IPS DF 6.9 (cell line): Measurements from ENCODE around the gene MAB21L3.
A peak's percentile ranks its signal among the peaks of the same experiment; 100 is the strongest.
"Not testable (repeated sequence)": the region's sequence is repeated elsewhere in the genome, so short reads cannot be mapped to it uniquely, and the experiment has no call there.

ENCODE experiments used
- DNase-seq: peaks from one replicate; pipeline ENCODE4 v3.0.0-alpha.2; 2013; ENCODE audit warnings: low read depth, low spot score
- H3K27ac ChIP-seq: one replicate; pipeline ENCODE4 v1.5.1; 2013; ENCODE audit warnings: low read length, control low read depth
- H3K27me3 ChIP-seq: 2 replicates; pipeline ENCODE4 v1.6.1; 2013; ENCODE audit warnings: mild to moderate bottlenecking, low read length; ENCODE audit not compliant: control insufficient read depth, insufficient read depth
- H3K36me3 ChIP-seq: 2 replicates; pipeline ENCODE4 v1.6.1; 2013; ENCODE audit warnings: low read length; ENCODE audit not compliant: control insufficient read depth, insufficient read depth
- H3K4me1 ChIP-seq: 2 replicates; pipeline ENCODE4 v1.6.1; 2013; ENCODE audit warnings: low read length; ENCODE audit not compliant: control insufficient read depth, insufficient read depth
- H3K4me3 ChIP-seq: 2 replicates; pipeline ENCODE4 v1.5.1; 2013; ENCODE audit warnings: mild to moderate bottlenecking, low read length
- H3K9me3 ChIP-seq: 2 replicates; pipeline ENCODE4 v1.6.1; 2013; ENCODE audit warnings: low read length, inconsistent platforms; ENCODE audit not compliant: control insufficient read depth, insufficient read depth
- WGBS: extraction: QIAGEN DNeasy Blood & Tissue Kit; methylation state at CpG from one replicate; pipeline ENCODE4 v1.1.7; 2013; ENCODE audit warnings: mixed read lengths, missing lambda C conversion rate; ENCODE audit not compliant: insufficient read length, insufficient coverage; 5-methylcytosine and 5-hydroxymethylcytosine counted together

The MAB21L3 gene

DNA sequence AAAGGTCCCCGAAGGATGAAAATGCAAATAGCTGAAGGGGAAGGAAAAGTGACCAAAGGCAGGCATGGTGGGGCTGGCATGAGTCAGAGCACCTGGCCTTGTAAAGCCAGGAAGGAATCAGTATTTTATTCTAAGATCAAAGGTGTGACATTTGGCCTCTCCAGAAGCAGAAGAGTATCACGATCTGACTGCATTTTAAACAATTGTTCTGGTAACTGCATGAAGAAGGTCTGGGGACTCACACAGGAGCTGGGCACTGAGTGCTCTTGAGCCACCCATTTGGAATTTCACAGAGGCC is 23.2 kb downstream of the MAB21L3 start:
- H3K4me1 ChIP-seq, result no peaks in the 10 kb centered on the region
- no CpG with 5 or more reads among the region's 2 CpGs for WGBS
- no peaks in the 10 kb centered on the region for H3K36me3 ChIP-seq
- no peak for DNase-seq
- H3K27me3 ChIP-seq, result no peaks in the 10 kb centered on the region
- H3K9me3 ChIP-seq, result no peaks in the 10 kb centered on the region
- no peak overlapping the region for H3K4me3 ChIP-seq
- H3K27ac ChIP-seq, result no peak overlapping the region

DNA sequence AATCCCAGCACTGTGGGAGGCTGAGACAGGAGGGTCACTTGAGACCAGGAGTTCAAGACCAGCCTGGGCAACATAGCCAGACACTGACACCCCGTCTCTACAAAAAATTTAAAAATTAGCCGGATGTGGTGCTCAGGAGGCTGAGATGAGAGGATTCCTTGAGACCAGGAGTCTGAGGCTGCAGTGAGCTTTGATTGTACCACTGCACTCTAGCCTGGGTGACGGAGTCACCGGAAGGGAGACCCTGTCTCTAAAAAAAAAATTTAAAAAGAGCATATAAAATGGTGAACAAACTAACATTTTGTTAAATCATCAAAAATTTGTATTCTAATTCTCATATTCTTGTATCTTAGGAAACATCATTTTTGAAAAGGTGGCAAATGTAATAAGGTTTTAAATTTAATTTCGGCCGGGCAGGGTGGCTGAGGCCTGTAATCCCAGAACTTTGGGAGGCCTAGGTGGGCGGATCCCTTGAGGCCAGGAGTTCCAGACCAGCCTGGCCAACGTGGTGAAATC is 27.1 kb downstream of the MAB21L3 start:
- DNase-seq, result no peak
- no peaks in the 10 kb centered on the region for H3K27me3 ChIP-seq
- H3K9me3 ChIP-seq, result no peaks in the 10 kb centered on the region
- no peak overlapping the region for H3K4me3 ChIP-seq
- H3K27ac ChIP-seq, result no peak overlapping the region
- WGBS, result no CpG with 5 or more reads among the region's 8 CpGs
- H3K36me3 ChIP-seq, result no peaks in the 10 kb centered on the region
- no peaks in the 10 kb centered on the region for H3K4me1 ChIP-seq

DNA sequence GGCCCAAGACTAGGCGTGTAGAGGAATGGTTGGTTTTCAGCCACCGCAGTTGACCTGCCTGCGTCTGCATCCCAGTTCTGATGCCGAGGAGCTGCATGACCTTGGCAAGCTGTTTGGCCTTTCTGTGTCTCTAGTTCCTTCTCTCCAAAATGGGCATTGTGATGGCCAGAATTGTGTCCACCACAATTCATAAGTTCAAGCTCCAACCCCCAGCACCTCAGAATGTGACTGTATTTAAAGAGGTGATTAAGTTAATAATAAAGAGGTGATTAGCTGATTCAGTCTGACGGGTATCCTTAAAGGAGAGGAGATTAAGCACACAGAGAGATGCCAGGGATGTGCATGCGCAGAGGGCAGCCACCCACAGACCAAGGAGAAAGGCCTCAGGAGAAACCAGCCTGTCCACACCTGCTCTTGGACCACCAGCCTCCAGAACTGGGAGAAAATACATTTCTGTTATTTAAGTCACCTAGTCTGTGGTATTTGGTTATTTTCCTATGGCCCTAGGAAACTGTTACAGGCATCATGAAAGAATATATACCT is 28.5 kb downstream of the MAB21L3 start:
- Histone ChIP-seq H3K36me3 (no peaks in the 10 kb centered on the region), H3K27me3 (no peaks in the 10 kb centered on the region), H3K4me3 (no peak overlapping the region), H3K27ac (no peak overlapping the region), H3K4me1 (no peaks in the 10 kb centered on the region), H3K9me3 (no peaks in the 10 kb centered on the region)
- DNase-seq, result no peak
- no CpG with 5 or more reads among the region's 6 CpGs for WGBS

DNA sequence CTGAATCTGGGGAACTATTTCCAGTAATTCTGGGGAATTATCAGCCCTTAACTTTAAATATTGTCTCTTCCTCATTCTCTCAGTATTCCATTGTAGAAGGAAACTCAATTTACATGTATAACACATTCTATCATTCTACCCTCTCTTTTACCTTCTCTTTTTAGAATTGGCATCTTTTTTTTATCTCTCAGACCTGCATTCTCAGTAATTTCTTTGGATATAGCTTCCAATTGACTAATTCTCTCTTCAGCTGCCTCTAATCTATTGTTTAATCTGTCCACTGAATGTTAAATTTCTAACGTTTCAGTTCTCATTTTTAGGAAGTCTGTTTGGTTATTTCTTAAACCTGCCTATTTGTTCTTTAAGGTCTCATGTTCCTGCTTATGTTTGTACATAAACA is 33.0 kb downstream of the MAB21L3 start:
- no peak overlapping the region for H3K4me3 ChIP-seq
- no peaks in the 10 kb centered on the region for H3K36me3 ChIP-seq
- no peak for DNase-seq
- H3K27ac ChIP-seq, result no peak overlapping the region
- H3K27me3 ChIP-seq, result no peaks in the 10 kb centered on the region
- no peaks in the 10 kb centered on the region for H3K4me1 ChIP-seq
- WGBS, result no CpG with 5 or more reads among the region's 1 CpG
- no peaks in the 10 kb centered on the region for H3K9me3 ChIP-seq

DNA sequence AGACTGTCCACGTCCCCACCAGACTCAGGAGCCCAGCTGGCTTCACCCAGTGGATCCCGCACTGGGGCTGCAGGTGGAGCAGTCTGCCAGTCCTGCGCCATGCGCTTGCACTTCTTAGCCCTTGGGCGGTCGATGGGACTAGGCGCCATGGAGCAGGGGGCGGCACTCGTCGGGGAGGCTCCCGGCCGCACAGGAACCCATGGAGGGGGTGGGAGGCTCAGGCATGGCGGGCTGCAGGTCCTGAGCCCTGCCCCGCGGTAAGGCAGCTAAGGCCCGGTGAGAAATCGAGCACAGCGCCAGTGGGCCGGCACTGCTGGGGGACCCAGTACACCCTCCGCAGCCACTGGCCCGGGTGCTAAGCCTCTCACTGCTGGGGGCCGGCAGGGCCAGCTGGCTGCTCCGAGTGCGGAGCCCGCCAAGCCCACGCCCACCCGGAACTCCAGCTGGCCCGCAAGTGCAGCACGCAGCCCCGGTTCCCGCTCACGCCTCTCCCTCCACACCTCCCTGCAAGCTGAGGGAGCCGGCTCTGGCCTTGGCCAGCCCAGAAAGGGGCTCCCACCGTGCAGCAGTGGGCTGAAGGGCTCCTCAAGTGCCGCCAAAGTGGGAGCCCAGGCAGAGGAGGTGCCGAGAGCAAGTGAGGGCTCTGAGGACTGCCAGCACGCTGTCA is 35.4 kb downstream of the MAB21L3 start:
- not testable (repeated sequence) for H3K36me3 ChIP-seq, H3K27ac ChIP-seq, H3K4me1 ChIP-seq, H3K9me3 ChIP-seq, H3K27me3 ChIP-seq, DNase-seq, H3K4me3 ChIP-seq
- WGBS, result no CpG with 5 or more reads among the region's 37 CpGs

DNA sequence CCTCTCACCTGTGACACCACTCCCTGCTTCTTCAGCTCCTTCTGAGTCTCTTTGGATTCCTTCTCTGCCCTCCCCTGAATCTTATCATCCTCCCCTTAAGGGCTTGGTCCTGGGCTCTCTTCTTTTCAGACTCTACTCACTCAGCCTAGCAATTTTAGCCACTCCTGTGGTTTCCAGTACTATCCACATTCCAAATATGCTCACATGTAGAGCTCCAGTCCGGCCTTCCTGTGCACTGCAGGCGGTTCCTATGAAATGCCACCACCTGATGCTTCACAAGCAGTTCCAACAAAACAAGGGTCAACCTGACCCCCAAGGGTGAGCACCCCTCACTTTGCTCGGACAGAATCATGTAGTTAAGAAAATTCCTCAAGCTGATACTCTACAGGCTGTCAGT is 35.9 kb downstream of the MAB21L3 start:
- Histone ChIP-seq H3K36me3 (no peaks in the 10 kb centered on the region), H3K27me3 (no peaks in the 10 kb centered on the region), H3K27ac (no peak overlapping the region), H3K4me1 (no peaks in the 10 kb centered on the region), H3K9me3 (no peaks in the 10 kb centered on the region), H3K4me3 (no peak overlapping the region)
- WGBS, result no CpG with 5 or more reads among the region's 3 CpGs
- no peak for DNase-seq

DNA sequence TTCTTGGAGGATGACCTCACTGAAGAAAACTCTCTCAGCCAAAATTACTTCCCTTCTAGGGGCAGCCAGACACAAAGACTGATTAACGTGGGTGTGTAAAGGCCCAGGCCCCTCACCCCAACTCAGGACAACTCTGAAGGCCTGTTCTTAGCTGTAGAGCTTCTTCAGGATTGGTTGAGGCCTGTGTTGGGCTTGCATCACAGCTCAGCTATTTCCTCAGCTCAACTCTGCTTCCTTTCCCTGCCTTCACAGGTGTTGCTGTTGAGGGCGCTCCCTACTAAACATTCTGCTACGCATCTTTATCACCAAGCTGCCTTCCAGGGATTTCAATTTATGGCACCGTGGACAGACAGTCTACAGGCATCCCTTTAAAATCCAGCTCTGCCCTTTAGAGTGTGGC is 36.8 kb downstream of the MAB21L3 start:
- no CpG with 5 or more reads among the region's 4 CpGs for WGBS
- Histone ChIP-seq H3K4me1 (no peaks in the 10 kb centered on the region), H3K27ac (no peak overlapping the region), H3K9me3 (no peaks in the 10 kb centered on the region), H3K27me3 (no peaks in the 10 kb centered on the region), H3K36me3 (no peaks in the 10 kb centered on the region), H3K4me3 (no peak overlapping the region)
- DNase-seq, result no peak

DNA sequence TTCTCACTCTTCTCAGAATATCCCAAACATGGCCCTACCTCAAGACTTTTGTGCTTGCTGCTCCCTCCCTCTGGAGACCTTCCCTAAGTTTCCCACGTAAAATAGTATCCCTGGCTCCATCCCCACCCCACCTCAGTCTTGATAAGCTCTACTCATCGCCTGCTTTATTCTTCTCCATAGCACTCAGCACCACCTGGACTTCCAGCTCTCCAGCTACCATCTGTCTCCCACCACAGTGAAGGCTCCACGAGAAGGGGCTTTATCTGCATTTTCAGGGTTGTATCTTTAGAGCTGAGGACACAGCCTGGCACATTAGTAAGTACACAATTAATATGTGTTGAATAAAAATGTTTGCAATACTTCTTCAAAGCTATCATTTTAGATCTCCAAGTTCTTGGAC is 37.8 kb downstream of the MAB21L3 start:
- Histone ChIP-seq H3K27me3 (no peaks in the 10 kb centered on the region), H3K27ac (no peak overlapping the region), H3K4me3 (no peak overlapping the region), H3K9me3 (no peaks in the 10 kb centered on the region), H3K36me3 (no peaks in the 10 kb centered on the region), H3K4me1 (no peaks in the 10 kb centered on the region)
- WGBS, result no CpG with 5 or more reads among the region's 3 CpGs
- DNase-seq, result no peak

DNA sequence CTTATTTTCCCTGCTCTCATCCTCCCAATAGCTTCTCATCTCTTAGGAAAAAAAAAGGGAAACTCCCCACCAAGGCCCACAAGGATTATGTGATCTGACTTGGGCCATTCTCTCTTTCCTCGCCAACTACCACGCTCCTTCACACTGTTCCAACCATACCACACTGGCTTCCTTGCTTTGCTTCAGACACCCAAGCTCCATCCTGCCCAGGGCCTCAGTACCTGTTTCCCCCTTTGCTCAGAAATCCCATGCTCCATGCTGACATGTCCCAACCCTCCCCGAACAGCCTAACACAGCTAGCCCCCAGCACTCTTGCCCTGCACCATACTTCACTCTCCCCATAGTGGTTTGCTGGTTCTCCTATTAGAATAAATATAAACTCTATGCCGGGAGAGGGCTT is 39.2 kb downstream of the MAB21L3 start:
- no peaks in the 10 kb centered on the region for H3K9me3 ChIP-seq
- no peak overlapping the region for H3K4me3 ChIP-seq
- no peak overlapping the region for H3K27ac ChIP-seq
- H3K36me3 ChIP-seq, result no peaks in the 10 kb centered on the region
- H3K4me1 ChIP-seq, result no peaks in the 10 kb centered on the region
- no CpG with 5 or more reads among the region's 4 CpGs for WGBS
- DNase-seq, result no peak
- no peaks in the 10 kb centered on the region for H3K27me3 ChIP-seq

DNA sequence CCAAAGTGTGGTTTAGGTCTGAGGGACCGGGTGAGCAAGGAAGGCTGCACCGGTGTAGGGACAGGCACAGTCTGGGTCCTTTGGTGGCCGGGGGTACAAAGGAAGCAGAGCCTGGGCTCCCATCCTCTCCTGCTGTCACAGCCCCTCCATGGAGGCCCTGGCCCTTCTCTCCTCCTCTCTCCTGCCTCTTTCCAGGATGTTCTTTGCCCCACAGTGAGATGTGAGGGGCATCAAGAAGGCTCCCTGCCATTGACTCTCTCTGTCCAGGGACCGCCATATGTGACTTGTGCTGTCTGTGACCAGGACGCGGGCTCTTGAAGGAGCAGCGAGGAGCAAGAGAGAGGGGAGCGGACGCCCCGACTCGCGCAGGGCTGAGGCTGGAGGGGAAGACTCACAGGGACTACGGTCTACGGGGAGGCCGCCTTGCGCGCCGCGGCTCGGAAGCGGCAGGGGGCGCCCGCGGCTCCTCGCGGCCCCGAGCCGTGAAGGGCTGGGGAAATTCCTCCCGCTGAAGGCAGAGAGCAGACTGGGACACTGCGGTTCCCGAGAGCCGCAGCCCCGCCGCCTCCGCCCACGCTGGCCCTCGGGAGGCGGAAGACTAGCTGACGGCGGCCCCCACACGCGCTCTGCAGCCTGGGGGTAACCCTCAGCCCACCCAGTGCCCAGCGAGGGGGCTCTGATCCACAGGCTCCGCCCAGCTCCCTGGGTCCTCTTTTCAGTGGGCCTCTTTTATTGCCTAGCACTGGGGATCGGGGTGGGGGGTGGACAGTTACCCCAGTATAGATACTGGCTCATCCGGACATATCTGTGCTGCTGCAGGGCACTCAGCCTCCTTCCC is 40.8 kb downstream of the MAB21L3 start:
- Histone ChIP-seq H3K27me3 (no peaks in the 10 kb centered on the region), H3K27ac (no peak overlapping the region), H3K4me1 (no peaks in the 10 kb centered on the region), H3K9me3 (no peaks in the 10 kb centered on the region), H3K36me3 (no peaks in the 10 kb centered on the region), H3K4me3 (peak overlapping the region; percentile 31; the same call in 1 of the 2 replicates)
- WGBS, result no CpG with 5 or more reads among the region's 46 CpGs
- peak; percentile 45 for DNase-seq
